Activated CD8-positive, alpha-beta T cell treated with anti-CD3 and anti-CD28 coated beads for 36 hours (primary cell): Measurements from ENCODE around the gene EPAS1. TPM values are rescaled to one million over a fixed set of nuclear protein-coding genes. Genes with fewer than 3 reads are reported as not detected.

Source experiments
- ATAC-seq: fragments of 200-7000 bp; cut with Tn5 transposase; one replicate; pipeline ENCODE4 v1.10.0; 2021; ENCODE audit warnings: mild to moderate bottlenecking, moderate library complexity
- CTCF ChIA-PET: fragments of 350-600 bp; sonication (Branson Sonifier 250); formaldehyde crosslinking; loops from one replicate; lab custom pipeline; 2021; ENCODE audit warnings: antibody characterized with exemption; lab: Charles Lee
- POLR2A ChIA-PET: fragments of 350-600 bp; sonication (Branson Sonifier 250); formaldehyde crosslinking; loops from one replicate; lab custom pipeline; 2021; ENCODE audit warnings: antibody characterized with exemption; lab: Charles Lee
- DNase-seq: peaks from one replicate; pipeline ENCODE4 v3.0.0-alpha.2; 2020
- H3K27ac Mint-ChIP-seq: one replicate; pipeline ENCODE4 v1.8.0; 2021; ENCODE audit warnings: mild to moderate bottlenecking, mixed read lengths
- H3K27me3 Mint-ChIP-seq: one replicate; pipeline ENCODE4 v1.8.0; 2021; ENCODE audit warnings: mixed read lengths
- H3K36me3 Mint-ChIP-seq: one replicate; pipeline ENCODE4 v1.8.0; 2021; ENCODE audit warnings: low read depth, mixed read lengths
- H3K4me1 Mint-ChIP-seq: one replicate; pipeline ENCODE4 v1.8.0; 2021; ENCODE audit warnings: low read depth, mixed read lengths
- H3K4me3 Mint-ChIP-seq: one replicate; pipeline ENCODE4 v1.8.0; 2021; ENCODE audit warnings: mild to moderate bottlenecking, moderate library complexity, mixed read lengths
- H3K9me3 Mint-ChIP-seq: one replicate; pipeline ENCODE4 v1.8.0; 2021; ENCODE audit warnings: mixed read lengths
- CTCF ChIP-seq: fragments of 200-600 bp; IDR thresholded peaks from one replicate; pipeline ENCODE4 v1.8.0; 2022; ENCODE audit warnings: antibody characterized with exemption, mild to moderate bottlenecking
- intact Hi-C: fragments of 100-400 bp; cut with micrococcal nuclease; formaldehyde crosslinking; loops from one replicate; pipeline ENCODE4 v1.10.0; 2022
- total RNA-seq, 2 experiments: library from RNA; stranded (reverse); gene quantifications; one replicate each; pipeline ENCODE4 v1.2.3, GENCODE V29; 2021

EPAS1 gene
- total RNA-seq, 2 experiments from 2014 or later = 8.3 to 12.2 TPM

DNA sequence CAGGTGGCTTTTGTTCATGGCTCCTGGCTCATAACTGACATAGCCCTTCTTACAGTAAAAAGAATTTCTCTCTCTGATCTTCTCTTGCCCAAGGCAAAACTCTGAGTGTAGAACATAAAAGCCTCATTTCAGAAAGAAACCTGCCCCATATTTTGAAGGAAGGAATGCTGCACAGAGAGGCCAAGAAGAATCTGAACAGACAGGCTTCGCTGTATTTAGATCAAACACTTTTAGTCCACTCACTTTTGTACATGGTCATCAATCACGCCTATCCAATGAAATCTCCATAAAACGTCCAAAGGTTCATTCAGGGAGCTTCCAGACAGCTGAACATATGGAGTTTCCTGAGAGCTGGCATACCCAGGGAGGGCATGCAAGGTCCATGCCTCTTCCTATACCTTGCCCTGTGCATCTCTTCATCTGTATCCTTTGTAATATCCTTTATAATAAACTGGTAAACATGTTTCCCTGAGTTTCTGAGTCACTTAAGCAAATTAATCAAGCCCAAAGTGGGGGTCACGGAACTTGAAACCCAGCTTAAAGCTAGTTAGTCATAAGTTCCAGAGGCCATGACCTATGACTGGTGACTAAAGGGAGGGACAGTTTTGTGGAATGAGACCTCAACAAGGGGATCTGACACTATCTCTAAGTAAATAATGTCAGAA is 119.7 kb downstream of the EPAS1 start:
- Mint-ChIP-seq H3K27me3 (no peaks in the 10 kb centered on the region), H3K4me1 (no peaks in the 10 kb centered on the region), H3K36me3 (peaks cover 2% of the 10 kb centered on the region), H3K4me3 (no peak overlapping the region), H3K9me3 (peaks cover 15% of the 10 kb centered on the region), H3K27ac (no peak overlapping the region)
- no peak for DNase-seq
- TF ChIP-seq CTCF = no peak
- no peak for ATAC-seq
- CTCF ChIA-PET = no interaction called here
- POLR2A ChIA-PET = no interaction called here
- intact Hi-C loops = no loop called here

DNA sequence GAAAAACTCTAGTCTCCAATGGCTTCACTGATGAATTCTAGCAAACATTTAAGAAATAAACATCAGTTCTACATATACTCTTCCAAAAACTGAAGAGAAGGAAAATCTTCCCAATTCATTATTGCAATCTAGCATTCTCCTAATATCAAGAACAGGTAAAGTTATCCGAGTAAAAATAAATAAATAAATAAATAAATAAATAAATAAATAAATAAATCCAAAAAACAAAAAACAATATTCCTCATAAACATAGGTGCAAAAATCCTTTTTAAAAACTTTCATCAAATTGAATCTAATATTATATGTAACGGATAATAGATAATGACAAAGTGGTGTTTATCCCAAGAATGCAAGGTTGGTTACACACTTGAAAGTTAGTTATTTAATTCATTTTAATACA is 123.7 kb downstream of the EPAS1 start:
- Mint-ChIP-seq H3K9me3 (peaks cover 13% of the 10 kb centered on the region), H3K27ac (no peak overlapping the region), H3K36me3 (peaks cover 2% of the 10 kb centered on the region), H3K27me3 (no peaks in the 10 kb centered on the region), H3K4me1 (no peaks in the 10 kb centered on the region), H3K4me3 (no peak overlapping the region)
- POLR2A ChIA-PET = no interaction called here
- ATAC-seq (no peak), DNase-seq (no peak)
- TF ChIP-seq CTCF = no peak
- CTCF ChIA-PET = no interaction called here
- intact Hi-C loops = no loop called here

- H3K36me3 Mint-ChIP-seq = peaks cover under 1% of the 10 kb centered on the region
- ATAC-seq = no peak
- H3K4me3 Mint-ChIP-seq = no peak overlapping the region
- H3K27me3 Mint-ChIP-seq = no peaks in the 10 kb centered on the region
- ChIA-PET CTCF (no interaction called here), POLR2A (no interaction called here)
- intact Hi-C loops = no loop called here
- no peak for DNase-seq
- no peak overlapping the region for H3K27ac Mint-ChIP-seq
- H3K4me1 Mint-ChIP-seq = no peaks in the 10 kb centered on the region
- H3K9me3 Mint-ChIP-seq = peaks cover 12% of the 10 kb centered on the region
- TF ChIP-seq CTCF = no peak
These were observed 124.2 kb downstream of the EPAS1 start for GRCh38 chr2:46421361-46421760.

DNA sequence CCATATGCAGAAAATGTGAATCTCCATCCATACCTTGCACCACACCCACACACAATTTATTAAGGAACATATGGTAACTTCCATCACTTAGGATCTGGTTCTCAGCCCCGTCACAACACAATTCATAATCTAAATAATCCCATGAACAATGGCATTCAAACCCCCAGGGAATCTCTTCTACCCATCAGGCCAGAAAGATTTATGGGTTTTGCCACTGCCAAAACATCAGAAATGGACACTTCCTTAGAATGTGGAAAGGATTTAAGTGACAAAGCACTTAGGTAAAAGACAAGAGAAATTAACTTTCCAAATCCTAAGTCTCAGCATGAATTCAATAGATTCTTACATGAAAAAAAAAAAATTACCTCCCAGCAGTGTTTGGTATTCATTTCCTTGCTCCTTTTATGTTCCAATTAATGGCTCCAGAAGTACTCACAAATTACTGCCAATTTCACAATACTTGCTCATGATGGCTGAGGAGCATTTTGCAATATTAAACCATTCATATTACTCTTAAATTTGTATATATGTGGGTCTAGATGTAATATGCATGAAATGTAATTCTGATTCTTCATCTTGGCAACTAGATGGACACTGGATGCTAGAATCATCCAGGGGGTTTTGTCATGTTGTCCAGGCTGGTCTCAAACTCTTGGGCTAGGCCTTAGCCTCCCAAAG is 125.6 kb downstream of the EPAS1 start:
- intact Hi-C loops = no loop called here
- no peak for TF ChIP-seq CTCF
- Mint-ChIP-seq H3K27me3 (no peaks in the 10 kb centered on the region), H3K27ac (no peak overlapping the region), H3K4me3 (no peak overlapping the region), H3K4me1 (no peaks in the 10 kb centered on the region), H3K36me3 (no peaks in the 10 kb centered on the region), H3K9me3 (peaks cover 4% of the 10 kb centered on the region)
- DNase-seq = no peak
- CTCF ChIA-PET = no interaction called here
- POLR2A ChIA-PET = interaction anchor here (0.6 kb wide), 1 partner anchor 8 kb away, joined by 3 read pairs; no protein-coding TSS in a partner anchor
- no peak for ATAC-seq

- intact Hi-C loops = no loop called here
- POLR2A ChIA-PET = no interaction called here
- ATAC-seq (no peak), DNase-seq (no peak)
- TF ChIP-seq CTCF = no peak
- CTCF ChIA-PET = no interaction called here
- Mint-ChIP-seq H3K4me1 (peaks cover under 1% of the 10 kb centered on the region), H3K4me3 (no peak overlapping the region), H3K36me3 (no peaks in the 10 kb centered on the region), H3K9me3 (peaks cover 3% of the 10 kb centered on the region), H3K27ac (no peak overlapping the region), H3K27me3 (no peaks in the 10 kb centered on the region)
These were observed 127.7 kb downstream of the EPAS1 start for GRCh38 chr2:46424937-46425336.
